ENCODE measurements around the gene PHACTR1. TPM values are rescaled to one million over a fixed set of nuclear protein-coding genes. Genes with fewer than 3 reads are reported as not detected.
"Not testable (repeated sequence)": the region's sequence is repeated elsewhere in the genome, so short reads cannot be mapped to it uniquely, and the experiment has no call there.

PHACTR1 gene
- polyA plus RNA-seq, 1 experiment, result not detected

DNA sequence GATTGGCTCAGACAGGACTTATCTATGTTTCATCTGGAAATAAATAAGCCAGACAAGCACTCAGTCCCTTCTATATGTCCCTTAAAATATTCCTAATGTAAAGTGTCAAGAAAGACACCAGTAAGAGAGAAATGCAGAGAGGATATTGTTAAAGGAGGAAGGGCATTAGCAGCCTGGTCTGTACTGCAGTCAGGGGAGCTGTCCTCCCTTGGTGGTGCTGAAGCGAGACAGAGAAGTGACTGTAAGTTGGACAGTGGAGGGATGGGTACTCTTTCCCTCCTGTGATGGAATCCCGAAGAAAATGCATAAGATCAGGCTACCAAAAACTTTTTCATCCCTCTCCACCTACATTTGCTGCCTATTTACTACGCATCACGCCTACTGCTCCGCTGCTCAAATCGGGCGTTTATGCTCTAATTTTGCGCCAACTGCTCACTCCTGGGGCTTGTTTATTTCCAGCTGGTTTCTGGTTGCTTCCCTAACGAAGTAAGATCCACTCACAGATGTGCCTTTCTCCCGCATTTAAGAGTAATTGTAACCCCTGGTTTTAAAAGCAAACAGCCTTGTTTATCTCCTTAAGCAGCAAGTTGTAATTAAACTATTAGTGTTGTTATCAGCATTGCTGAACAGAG is 35.2 kb downstream of the PHACTR1 start:
- ChIA-PET CTCF (no interaction called here), POLR2A (no interaction called here)
- TF ChIP-seq, protein P1, sequence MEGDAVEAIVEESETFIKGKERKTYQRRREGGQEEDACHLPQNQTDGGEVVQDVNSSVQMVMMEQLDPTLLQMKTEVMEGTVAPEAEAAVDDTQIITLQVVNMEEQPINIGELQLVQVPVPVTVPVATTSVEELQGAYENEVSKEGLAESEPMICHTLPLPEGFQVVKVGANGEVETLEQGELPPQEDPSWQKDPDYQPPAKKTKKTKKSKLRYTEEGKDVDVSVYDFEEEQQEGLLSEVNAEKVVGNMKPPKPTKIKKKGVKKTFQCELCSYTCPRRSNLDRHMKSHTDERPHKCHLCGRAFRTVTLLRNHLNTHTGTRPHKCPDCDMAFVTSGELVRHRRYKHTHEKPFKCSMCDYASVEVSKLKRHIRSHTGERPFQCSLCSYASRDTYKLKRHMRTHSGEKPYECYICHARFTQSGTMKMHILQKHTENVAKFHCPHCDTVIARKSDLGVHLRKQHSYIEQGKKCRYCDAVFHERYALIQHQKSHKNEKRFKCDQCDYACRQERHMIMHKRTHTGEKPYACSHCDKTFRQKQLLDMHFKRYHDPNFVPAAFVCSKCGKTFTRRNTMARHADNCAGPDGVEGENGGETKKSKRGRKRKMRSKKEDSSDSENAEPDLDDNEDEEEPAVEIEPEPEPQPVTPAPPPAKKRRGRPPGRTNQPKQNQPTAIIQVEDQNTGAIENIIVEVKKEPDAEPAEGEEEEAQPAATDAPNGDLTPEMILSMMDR (IDR thresholded peaks at IDR 0.05; ENCODE audit: low read depth, low read length), result no peak
- no peak for DNase-seq (ENCODE audit: low read depth, low spot score)
- no peak overlapping the region for H3K4me3 ChIP-seq (ENCODE audit: low read depth, low read length)
- no peaks in the 10 kb centered on the region for H3K27me3 ChIP-seq (ENCODE audit: control insufficient read depth, insufficient read depth, low read length)
- peaks cover 4% of the 10 kb centered on the region; the same call in 1 of the 2 replicates for H3K9me3 ChIP-seq (ENCODE audit: control insufficient read depth, insufficient read depth, low read length)
- H3K27ac ChIP-seq (ENCODE audit: low read depth, low read length), result no peak overlapping the region

DNA sequence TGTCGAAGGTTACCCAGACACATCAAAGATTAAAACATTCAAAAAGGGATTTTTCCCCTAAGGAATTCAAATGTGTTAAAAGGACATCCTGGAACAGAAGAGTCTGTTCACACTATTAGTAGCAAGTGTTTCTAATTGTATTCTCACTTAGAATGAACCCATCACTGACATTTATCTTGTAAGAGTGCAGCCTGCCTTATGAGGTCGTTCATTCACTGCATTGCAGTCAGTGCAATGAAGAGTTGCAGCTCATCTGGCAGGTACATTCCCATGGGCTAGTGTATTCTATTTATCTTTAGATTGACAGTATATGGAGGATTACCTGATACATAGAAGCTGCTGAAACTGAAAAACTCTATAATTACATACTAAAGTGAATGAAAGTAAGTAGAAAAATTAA is 36.5 kb downstream of the PHACTR1 start:
- DNase-seq (ENCODE audit: low read depth, low spot score), result no peak
- Histone ChIP-seq H3K27ac (ENCODE audit: low read depth, low read length) (no peak overlapping the region), H3K9me3 (ENCODE audit: control insufficient read depth, insufficient read depth, low read length) (peaks cover 4% of the 10 kb centered on the region; the same call in 1 of the 2 replicates), H3K4me3 (ENCODE audit: low read depth, low read length) (no peak overlapping the region), H3K27me3 (ENCODE audit: control insufficient read depth, insufficient read depth, low read length) (no peaks in the 10 kb centered on the region)
- ChIA-PET POLR2A (no interaction called here), CTCF (no interaction called here)
- TF ChIP-seq, protein P1 (IDR thresholded peaks at IDR 0.05; ENCODE audit: low read depth, low read length), result no peak

DNA sequence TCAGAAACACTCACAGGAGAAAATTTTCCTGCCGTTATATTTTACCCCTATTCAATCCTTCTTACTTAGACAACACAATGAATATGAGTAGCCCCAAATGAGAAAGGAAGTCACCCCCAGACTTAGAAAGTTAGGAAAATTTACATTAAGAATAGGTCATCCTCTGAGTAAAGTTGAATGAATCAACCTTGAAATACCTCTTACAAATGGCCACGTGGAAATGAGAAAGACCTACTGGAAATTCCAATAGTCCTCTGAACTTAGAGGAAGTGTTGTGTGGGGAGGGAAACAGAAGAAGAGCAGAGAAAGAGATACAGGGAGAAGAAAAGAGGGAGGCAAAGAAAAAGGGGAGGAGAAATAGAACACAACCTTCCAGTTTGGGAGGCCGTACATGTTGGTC is 43.7 kb downstream of the PHACTR1 start:
- TF ChIP-seq, protein P1 (IDR thresholded peaks at IDR 0.05; ENCODE audit: low read depth, low read length), result no peak
- H3K27ac ChIP-seq (ENCODE audit: low read depth, low read length), result no peak overlapping the region
- H3K4me3 ChIP-seq (ENCODE audit: low read depth, low read length), result no peak overlapping the region
- H3K9me3 ChIP-seq (ENCODE audit: control insufficient read depth, insufficient read depth, low read length), result no peaks in the 10 kb centered on the region
- no peaks in the 10 kb centered on the region for H3K27me3 ChIP-seq (ENCODE audit: control insufficient read depth, insufficient read depth, low read length)
- POLR2A ChIA-PET, result no interaction called here
- no peak for DNase-seq (ENCODE audit: low read depth, low spot score)
- CTCF ChIA-PET, result no interaction called here

DNA sequence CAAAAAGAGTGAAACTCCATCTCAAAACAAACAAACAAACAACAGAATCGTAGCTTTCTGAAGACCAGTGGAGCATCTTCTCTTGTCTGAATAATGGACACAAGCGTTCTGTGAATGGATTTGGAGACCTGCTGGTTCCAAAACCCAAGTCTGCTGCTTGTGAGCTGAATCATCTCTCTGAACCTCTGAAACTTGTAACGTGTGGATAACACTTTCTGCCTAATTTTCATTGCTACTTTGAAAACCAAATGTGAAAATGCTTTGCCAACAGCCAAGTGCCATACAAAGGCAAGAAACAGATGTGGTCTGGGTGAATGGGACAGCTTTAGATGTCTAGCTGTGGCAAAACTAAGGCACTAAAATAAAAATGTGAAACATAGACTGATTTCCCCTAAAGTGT is 44.3 kb downstream of the PHACTR1 start:
- no peaks in the 10 kb centered on the region for H3K27me3 ChIP-seq (ENCODE audit: control insufficient read depth, insufficient read depth, low read length)
- TF ChIP-seq, protein P1 (IDR thresholded peaks at IDR 0.05; ENCODE audit: low read depth, low read length), result no peak
- no peaks in the 10 kb centered on the region for H3K9me3 ChIP-seq (ENCODE audit: control insufficient read depth, insufficient read depth, low read length)
- no peak for DNase-seq (ENCODE audit: low read depth, low spot score)
- H3K4me3 ChIP-seq (ENCODE audit: low read depth, low read length), result no peak overlapping the region
- no peak overlapping the region for H3K27ac ChIP-seq (ENCODE audit: low read depth, low read length)
- CTCF ChIA-PET, result no interaction called here
- POLR2A ChIA-PET, result no interaction called here

DNA sequence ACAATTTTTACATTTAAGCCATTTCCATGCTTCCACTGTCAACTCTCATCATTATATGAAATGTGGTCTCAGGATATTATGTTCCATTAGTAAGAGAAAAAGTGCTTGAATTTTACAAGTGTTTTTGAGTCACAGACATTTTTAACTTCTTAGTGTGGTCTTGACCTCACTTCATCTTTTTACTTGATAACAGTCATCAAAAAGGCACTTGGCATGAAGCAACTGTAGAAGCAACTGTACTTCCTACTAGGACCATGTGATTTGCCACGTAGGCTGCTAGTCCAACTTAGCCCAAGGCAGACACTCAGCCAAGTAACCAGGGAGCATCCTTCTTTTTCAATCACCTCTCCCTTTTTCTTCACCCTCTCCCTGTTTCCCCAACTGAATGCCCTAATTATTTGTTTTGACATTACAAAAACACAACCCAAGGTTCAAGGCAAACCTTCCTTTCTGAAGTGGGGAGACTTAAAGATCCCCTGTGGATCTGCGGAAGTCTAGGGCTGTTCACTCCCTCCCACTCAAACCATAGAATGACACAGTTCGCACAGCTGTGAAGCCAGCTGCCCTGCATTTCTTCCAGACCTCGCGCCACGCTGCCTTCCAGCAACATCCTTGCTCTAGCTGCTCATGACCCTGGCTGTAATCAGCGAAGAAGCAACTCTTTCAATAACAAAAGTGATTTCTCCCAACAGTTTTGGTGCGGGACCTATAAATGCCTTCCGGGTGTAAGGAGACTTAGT is 45.0 kb downstream of the PHACTR1 start:
- CTCF ChIA-PET, result no interaction called here
- TF ChIP-seq, protein P1 (IDR thresholded peaks at IDR 0.05; ENCODE audit: low read depth, low read length), result no peak
- POLR2A ChIA-PET, result no interaction called here
- Histone ChIP-seq H3K27me3 (ENCODE audit: control insufficient read depth, insufficient read depth, low read length) (no peaks in the 10 kb centered on the region), H3K9me3 (ENCODE audit: control insufficient read depth, insufficient read depth, low read length) (no peaks in the 10 kb centered on the region), H3K27ac (ENCODE audit: low read depth, low read length) (no peak overlapping the region), H3K4me3 (ENCODE audit: low read depth, low read length) (no peak overlapping the region)
- DNase-seq (ENCODE audit: low read depth, low spot score), result no peak

DNA sequence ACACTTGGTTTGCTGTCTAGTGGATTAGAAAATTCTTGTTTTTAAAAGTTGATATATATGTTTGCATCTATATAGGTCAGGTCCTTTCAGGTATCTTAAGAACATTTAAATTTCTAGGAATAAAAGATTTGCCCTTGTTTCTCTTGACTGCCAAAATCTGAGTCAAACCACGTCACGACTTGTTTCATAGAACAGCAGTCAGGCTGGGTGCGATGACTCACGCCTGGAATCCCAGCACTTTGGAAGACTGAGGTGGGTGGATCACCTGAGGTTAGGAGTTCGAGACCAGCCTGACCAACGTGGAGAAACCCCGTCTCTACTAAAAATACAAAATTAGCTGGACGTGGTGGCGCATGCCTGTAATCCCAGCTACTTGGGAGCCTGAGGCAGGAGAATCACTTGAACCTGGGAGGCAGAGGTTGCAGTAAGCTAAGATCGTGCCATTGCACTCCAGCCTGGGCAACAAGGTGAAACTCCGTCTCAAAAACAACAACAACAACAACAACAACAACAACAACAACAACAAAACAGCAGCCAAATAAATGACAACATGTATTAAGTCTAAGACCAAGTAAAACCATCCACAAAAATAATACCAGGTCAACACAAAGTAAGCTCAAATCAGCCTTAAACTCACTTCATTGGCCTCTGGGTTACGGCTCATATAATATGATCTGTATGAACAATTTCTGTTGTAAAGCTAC is 46.3 kb downstream of the PHACTR1 start:
- H3K27me3 ChIP-seq (ENCODE audit: control insufficient read depth, insufficient read depth, low read length); POLR2A ChIA-PET; H3K27ac ChIP-seq (ENCODE audit: low read depth, low read length); CTCF ChIA-PET; H3K4me3 ChIP-seq (ENCODE audit: low read depth, low read length); H3K9me3 ChIP-seq (ENCODE audit: control insufficient read depth, insufficient read depth, low read length); DNase-seq (ENCODE audit: low read depth, low spot score): not testable (repeated sequence)
